Stimulated activated CD8-positive, alpha-beta memory T cell treated with anti-CD3 and anti-CD28 coated beads, Interleukin-15, amount 100 ng/mL, for 1 hour (primary cell): ENCODE data around the gene BRD2.
A peak's percentile ranks its signal among the peaks of the same experiment; 100 is the strongest.

Source experiments
- DNase-seq: peaks from one replicate; pipeline ENCODE4 v3.0.0-alpha.2; 2020; ENCODE audit warnings: low read depth

The BRD2 gene

GRCh38 chr6:32972353-32973143 is 4.2 kb downstream of the BRD2 start:
- no peak for DNase-seq

- DNase-seq, result no peak
These were observed 5.0 kb downstream of the BRD2 start for GRCh38 chr6:32973144-32974015.

- DNase-seq, result no peak
These were observed 5.6 kb downstream of the BRD2 start for GRCh38 chr6:32974016-32974333.

GRCh38 chr6:32974541-32975308 is 6.3 kb downstream of the BRD2 start:
- no peak for DNase-seq

GRCh38 chr6:32975886-32976285 is 7.5 kb downstream of the BRD2 start:
- no peak for DNase-seq

GRCh38 chr6:32976334-32977069 is 8.1 kb downstream of the BRD2 start:
- no peak for DNase-seq

GRCh38 chr6:32977272-32977952 is 9.0 kb downstream of the BRD2 start:
- DNase-seq, result no peak

- no peak for DNase-seq
These were observed 9.5 kb downstream of the BRD2 start for GRCh38 chr6:32977953-32978324.

GRCh38 chr6:32979720-32980487 is 11.5 kb downstream of the BRD2 start:
- no peak for DNase-seq

- DNase-seq, result no peak
These were observed 12.2 kb downstream of the BRD2 start for GRCh38 chr6:32980488-32981038.

- no peak for DNase-seq
These were observed 13.8 kb downstream of the BRD2 start for GRCh38 chr6:32982084-32982701.

- DNase-seq, result no peak
These were observed 14.5 kb downstream of the BRD2 start for GRCh38 chr6:32982702-32983492.

- DNase-seq, result no peak
These were observed 15.1 kb downstream of the BRD2 start for GRCh38 chr6:32983493-32983848.

GRCh38 chr6:32983964-32984621 is 15.7 kb downstream of the BRD2 start:
- DNase-seq, result no peak

GRCh38 chr6:32984622-32985389 is 16.4 kb downstream of the BRD2 start:
- DNase-seq, result peak; percentile 92

GRCh38 chr6:32989368-32989767 is 21.0 kb downstream of the BRD2 start:
- DNase-seq, result no peak

- no peak for DNase-seq
These were observed 23.6 kb downstream of the BRD2 start for GRCh38 chr6:32991972-32992371.
